ENCODE results near the gene METTL21A. TPM values are rescaled to one million over a fixed set of nuclear protein-coding genes. Genes with fewer than 3 reads are reported as not detected.

The METTL21A gene
- total RNA-seq, 1 donor from 2014 or later, result 21.5 TPM

- Histone ChIP-seq H3K27me3 (ENCODE audit: control insufficient read depth, insufficient read depth, low read length) (no peaks in the 10 kb centered on the region), H3K4me3 (ENCODE audit: low read depth, low read length) (no peak overlapping the region), H3K36me3 (ENCODE audit: control insufficient read depth, insufficient read depth, low read length) (no peaks in the 10 kb centered on the region)
- no peak for DNase-seq (ENCODE audit: low read depth)
- TF ChIP-seq CTCF (IDR thresholded peaks at IDR 0.05; ENCODE audit: insufficient read depth, low read length, poor library complexity, severe bottlenecking), result no peak
Measured at GRCh38 chr2:207606399-207606798, 18.8 kb downstream of the METTL21A start.

- H3K27me3 ChIP-seq (ENCODE audit: control insufficient read depth, insufficient read depth, low read length), result no peaks in the 10 kb centered on the region
- H3K36me3 ChIP-seq (ENCODE audit: control insufficient read depth, insufficient read depth, low read length), result no peaks in the 10 kb centered on the region
- no peak for DNase-seq (ENCODE audit: low read depth)
- no peak overlapping the region for H3K4me3 ChIP-seq (ENCODE audit: low read depth, low read length)
- no peak for TF ChIP-seq CTCF (IDR thresholded peaks at IDR 0.05; ENCODE audit: insufficient read depth, low read length, poor library complexity, severe bottlenecking)
Measured at GRCh38 chr2:207603486-207603885, 21.7 kb downstream of the METTL21A start.

GRCh38 chr2:207601774-207602173 lies 23.4 kb downstream of the METTL21A start:
- DNase-seq (ENCODE audit: low read depth), result no peak
- H3K27me3 ChIP-seq (ENCODE audit: control insufficient read depth, insufficient read depth, low read length), result no peaks in the 10 kb centered on the region
- H3K4me3 ChIP-seq (ENCODE audit: low read depth, low read length), result no peak overlapping the region
- no peak for TF ChIP-seq CTCF (IDR thresholded peaks at IDR 0.05; ENCODE audit: insufficient read depth, low read length, poor library complexity, severe bottlenecking)
- H3K36me3 ChIP-seq (ENCODE audit: control insufficient read depth, insufficient read depth, low read length), result no peaks in the 10 kb centered on the region

GRCh38 chr2:207600231-207600630 lies 25.0 kb downstream of the METTL21A start:
- Histone ChIP-seq H3K27me3 (ENCODE audit: control insufficient read depth, insufficient read depth, low read length) (no peaks in the 10 kb centered on the region), H3K4me3 (ENCODE audit: low read depth, low read length) (no peak overlapping the region), H3K36me3 (ENCODE audit: control insufficient read depth, insufficient read depth, low read length) (no peaks in the 10 kb centered on the region)
- TF ChIP-seq CTCF (IDR thresholded peaks at IDR 0.05; ENCODE audit: insufficient read depth, low read length, poor library complexity, severe bottlenecking), result no peak
- no peak for DNase-seq (ENCODE audit: low read depth)

- Histone ChIP-seq H3K27me3 (ENCODE audit: control insufficient read depth, insufficient read depth, low read length) (no peaks in the 10 kb centered on the region), H3K36me3 (ENCODE audit: control insufficient read depth, insufficient read depth, low read length) (no peaks in the 10 kb centered on the region), H3K4me3 (ENCODE audit: low read depth, low read length) (no peak overlapping the region)
- no peak for DNase-seq (ENCODE audit: low read depth)
- TF ChIP-seq CTCF (IDR thresholded peaks at IDR 0.05; ENCODE audit: insufficient read depth, low read length, poor library complexity, severe bottlenecking), result no peak
Measured at GRCh38 chr2:207599636-207600035, 25.6 kb downstream of the METTL21A start.

- Histone ChIP-seq H3K27me3 (ENCODE audit: control insufficient read depth, insufficient read depth, low read length) (no peaks in the 10 kb centered on the region), H3K4me3 (ENCODE audit: low read depth, low read length) (no peak overlapping the region), H3K36me3 (ENCODE audit: control insufficient read depth, insufficient read depth, low read length) (no peaks in the 10 kb centered on the region)
- DNase-seq (ENCODE audit: low read depth), result no peak
- no peak for TF ChIP-seq CTCF (IDR thresholded peaks at IDR 0.05; ENCODE audit: insufficient read depth, low read length, poor library complexity, severe bottlenecking)
Measured at GRCh38 chr2:207594731-207595130, 30.5 kb downstream of the METTL21A start.

All from kidney epithelial cell (primary cell).